GM12878 (cell line): ENCODE data around the gene JAGN1. TPM values are rescaled to one million over a fixed set of nuclear protein-coding genes. Genes with fewer than 3 reads are reported as not detected.
"Not testable (repeated sequence)": the region's sequence is repeated elsewhere in the genome, so short reads cannot be mapped to it uniquely, and the experiment has no call there.

ENCODE experiments used
- ATAC-seq: fragments of 200-7000 bp; cut with Tn5 transposase; 3 replicates; pipeline ENCODE4 v1.9.1; 2020; ENCODE audit warnings: mild to moderate bottlenecking, moderate library complexity
- BruUV-seq: library from RNA; stranded (reverse); fragments of 400-500 nt; replicated peaks from 2 replicates; lab custom pipeline; 2021; lab: Mats Ljungman, UMichigan
- CTCF ChIA-PET: fragments of 300-600 bp; sonication (Branson Sonifier 250); formaldehyde crosslinking; extraction: SDS; loops from one replicate; lab custom pipeline; 2021; ENCODE audit warnings: inconsistent platforms; lab: Yijun Ruan, JAX
- POLR2A ChIA-PET: fragments of 350-600 bp; formaldehyde crosslinking; extraction: SDS; loops from one replicate; lab custom pipeline; 2021; ENCODE audit warnings: inconsistent platforms; lab: Charles Lee
- RAD21 ChIA-PET: fragments of 300-600 bp; sonication (Branson Sonifier 250); formaldehyde crosslinking; loops from one replicate; lab custom pipeline; 2023; ENCODE audit warnings: antibody characterized with exemption; ENCODE audit not compliant: unreplicated experiment; lab: Charles Lee
- SMC1A ChIA-PET: fragments of 300-600 bp; sonication (Branson Sonifier 250); formaldehyde crosslinking; loops from one replicate; lab custom pipeline; 2023; ENCODE audit not compliant: unreplicated experiment, uncharacterized antibody; lab: Charles Lee
- DNase-seq: peaks from one replicate; pipeline ENCODE4 v3.0.0-alpha.2; 2011; ENCODE audit warnings: low read depth, low spot score
- FAIRE-seq: peaks from 3 replicates; lab custom pipeline; 2011; peaks lifted over from hg19 to GRCh38; lab: Jason Lieb, UNC
- H2AFZ ChIP-seq: 2 replicates; pipeline ENCODE4 v1.6.0; 2011; ENCODE audit warnings: low read depth, low read length, control low read depth; ENCODE audit not compliant: control insufficient read depth
- H3K27ac ChIP-seq: 2 replicates; pipeline ENCODE4 v1.5.1; 2011; ENCODE audit warnings: control low read depth; ENCODE audit not compliant: control insufficient read depth, insufficient read depth
- H3K27me3 ChIP-seq, 2 experiments: replicated peaks in 1 of 2; 2 replicates each; pipeline versions ENCODE4 v1.6.0 to v1.6.1; 2011; ENCODE audit warnings: low read length in 1 of 2; ENCODE audit not compliant: control insufficient read depth in 2 of 2, insufficient read depth in 2 of 2
- H3K36me3 ChIP-seq, 2 experiments: 2 replicates each; pipeline ENCODE4 v1.5.1; 2011; ENCODE audit warnings: low read length in 1 of 2; ENCODE audit not compliant: control insufficient read depth in 2 of 2, insufficient read depth in 2 of 2
- H3K4me1 ChIP-seq: 2 replicates; pipeline ENCODE4 v1.6.1; 2011; ENCODE audit warnings: mild to moderate bottlenecking, low read length, moderate library complexity, mixed read lengths; ENCODE audit not compliant: control insufficient read depth, insufficient read depth
- H3K4me2 ChIP-seq: 2 replicates; pipeline ENCODE4 v1.6.0; 2011; ENCODE audit warnings: control low read depth; ENCODE audit not compliant: control insufficient read depth, insufficient read depth
- H3K4me3 ChIP-seq: fragments of 200-600 bp; sonication (generic); 2 replicates; pipeline ENCODE4 v1.5.1; 2016
- H3K79me2 ChIP-seq: 2 replicates; pipeline ENCODE4 v1.6.0; 2011; ENCODE audit warnings: low read length; ENCODE audit not compliant: control insufficient read depth, insufficient read depth
- H3K9ac ChIP-seq: 2 replicates; pipeline ENCODE4 v1.8.0; 2011; ENCODE audit warnings: low read length, control low read depth, mixed read lengths; ENCODE audit not compliant: control insufficient read depth, insufficient read depth
- H3K9me3 ChIP-seq: replicated peaks from 3 replicates; pipeline ENCODE4 v1.5.1; 2011; ENCODE audit warnings: mild to moderate bottlenecking, low read length; ENCODE audit not compliant: control insufficient read depth, insufficient read depth
- H4K20me1 ChIP-seq: 2 replicates; pipeline ENCODE4 v1.6.0; 2011; ENCODE audit not compliant: control insufficient read depth, insufficient read depth
- ASH2L ChIP-seq: fragments of 300-600, 200-600 bp; sonication (generic); IDR thresholded peaks from 2 replicates; pipeline ENCODE4 v1.6.1; 2017; ENCODE audit warnings: low read depth, mild to moderate bottlenecking, borderline replicate concordance
- CBFB ChIP-seq: IDR thresholded peaks from 2 replicates; pipeline ENCODE4 v1.6.1; 2016; ENCODE audit warnings: antibody characterized with exemption, low read depth
- CHD4 ChIP-seq: fragments of 200-600 bp; sonication (generic); IDR thresholded peaks from 2 replicates; pipeline ENCODE4 v1.6.1; 2016; ENCODE audit warnings: mild to moderate bottlenecking
- GATAD2B ChIP-seq: fragments of 450-650 bp; conservative IDR thresholded peaks from 2 replicates; pipeline ENCODE4 v1.6.1; 2017; ENCODE audit warnings: low read depth, mild to moderate bottlenecking, moderate library complexity
- HDAC2 ChIP-seq: fragments of 200-600 bp; sonication (generic); IDR thresholded peaks from 2 replicates; pipeline ENCODE4 v1.6.1; 2017
- PML ChIP-seq: IDR thresholded peaks from 2 replicates; pipeline ENCODE4 v1.6.1; 2012; ENCODE audit warnings: low read length, inconsistent platforms
- SRF ChIP-seq, 2 experiments: IDR thresholded peaks; 2 replicates each; pipeline ENCODE4 v1.6.1; 2011; ENCODE audit warnings: low read depth in 2 of 2, low read length in 2 of 2, mild to moderate bottlenecking in 1 of 2, moderate library complexity in 1 of 2
- STAT1 ChIP-seq: fragments of 450-650 bp; conservative IDR thresholded peaks from 2 replicates; pipeline ENCODE4 v1.6.1; 2014; ENCODE audit warnings: antibody characterized with exemption, mild to moderate bottlenecking
- WGBS: methylation state at CpG from one replicate; pipeline ENCODE4 v1.1.6; 2016; ENCODE audit warnings: low lambda C conversion rate; ENCODE audit not compliant: insufficient replicate concordance, insufficient coverage; ENCODE audit errors: missing lambda C conversion rate; 5-methylcytosine and 5-hydroxymethylcytosine counted together
- in situ Hi-C: fragments of 300-500 bp; cut with MboI; formaldehyde crosslinking; loops from 9 replicates; pipeline ENCODE4 v1.14.3; 2018; ENCODE audit warnings: mixed read lengths
- intact Hi-C: fragments of 100-400 bp; cut with micrococcal nuclease; formaldehyde crosslinking; loops from one replicate; pipeline ENCODE4 v1.14.2; 2022; ENCODE audit not compliant: unreplicated experiment
- polyA plus RNA-seq, 11 experiments: library from polyadenylated mRNA; depleted of rRNA in 4 of 11; unstranded in 6 of 11; stranded (reverse) in 5 of 11; fragments of >200 nt; fragmentation: Nextera tagmentation in 4 of 11; fragmentation: Illumina TruSeq in 1 of 11; extraction: Ambion mirVana in 4 of 11; extraction: Trizol in 1 of 11; gene quantifications; 1 replicate in 1 of 11; 2 replicates in 10 of 11; pipeline versions ENCODE4 v1.2.1 to v1.2.3, GENCODE V29; 2011 to 2016; ENCODE audit warnings: inconsistent platforms in 2 of 11, missing spikeins in 2 of 11, low read depth in 1 of 11
- total RNA-seq, 4 experiments: library from RNA; depleted of rRNA in 3 of 4; stranded (reverse); fragments of >200 nt in 3 of 4; fragmentation: Illumina TruSeq in 1 of 4; extraction: Trizol in 1 of 4; gene quantifications; 2 replicates each; pipeline versions ENCODE4 v1.2.1 to v1.2.3, GENCODE V29; 2013 to 2021
- TF ChIP-seq, protein P1 (sequence below): fragments of 450-650 bp; IDR thresholded peaks from 2 replicates; pipeline ENCODE4 v1.6.1; 2017; ENCODE audit warnings: mild to moderate bottlenecking, moderate library complexity
- TF ChIP-seq, protein P2 (sequence below): fragments of 150-350 bp; IDR thresholded peaks from 2 replicates; pipeline ENCODE4 v1.6.1; 2016; ENCODE audit warnings: low read depth, low read length

The JAGN1 gene
- total and polyA plus RNA-seq, 10 of the 15 experiments (the other 5 are each of a cell fraction or from before 2014, with no cell fraction given), result 23.3 to 56.0 (median 35.4) TPM

DNA sequence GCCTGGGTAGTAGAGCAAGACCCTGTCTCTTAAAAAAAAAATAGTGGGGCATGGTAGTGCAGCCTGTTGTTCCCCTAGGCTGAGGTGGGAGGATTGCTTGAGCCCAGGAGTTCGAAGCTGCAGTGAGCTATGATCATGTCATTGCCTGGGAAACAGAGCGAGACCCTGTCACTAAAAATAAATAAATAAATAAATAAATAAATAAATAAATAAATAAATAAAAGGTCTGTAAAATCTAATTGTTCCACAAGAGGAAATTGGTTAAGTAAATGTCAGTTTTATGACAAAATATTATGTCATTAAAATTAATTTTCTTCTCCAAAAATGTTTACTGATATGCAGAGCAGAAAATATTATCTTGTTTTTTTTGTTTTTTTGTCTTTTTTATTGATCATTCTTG, 48.6 kb downstream of the JAGN1 start:
- no peaks in the 10 kb centered on the region for H4K20me1 ChIP-seq
- ChIA-PET POLR2A (interaction anchor here (0.6 kb wide), 1 partner anchor 25 kb away, joined by 6 read pairs; no protein-coding TSS in a partner anchor), CTCF (interaction anchor here (0.8 kb wide), 1 partner anchor 17 kb away, joined by 3 read pairs; no protein-coding TSS in a partner anchor), SMC1A (no interaction called here), RAD21 (no interaction called here)
- intact Hi-C loops, result loop anchor here (10.0 kb wide), 1 partner anchor 386 kb away; the partner anchor contains the start of gene SEC13
- H3K9ac ChIP-seq, result no peak overlapping the region
- TF ChIP-seq ASH2L (no peak), CBFB (no peak), PML (no peak), SRF (IDR thresholded peaks at IDR 0.05; ENCODE audit: low read depth in 2 of 2, low read length in 2 of 2) (no peak), STAT1 (no peak), GATAD2B (no peak), HDAC2 (no peak), CHD4 (no peak)
- TF ChIP-seq, protein P1, sequence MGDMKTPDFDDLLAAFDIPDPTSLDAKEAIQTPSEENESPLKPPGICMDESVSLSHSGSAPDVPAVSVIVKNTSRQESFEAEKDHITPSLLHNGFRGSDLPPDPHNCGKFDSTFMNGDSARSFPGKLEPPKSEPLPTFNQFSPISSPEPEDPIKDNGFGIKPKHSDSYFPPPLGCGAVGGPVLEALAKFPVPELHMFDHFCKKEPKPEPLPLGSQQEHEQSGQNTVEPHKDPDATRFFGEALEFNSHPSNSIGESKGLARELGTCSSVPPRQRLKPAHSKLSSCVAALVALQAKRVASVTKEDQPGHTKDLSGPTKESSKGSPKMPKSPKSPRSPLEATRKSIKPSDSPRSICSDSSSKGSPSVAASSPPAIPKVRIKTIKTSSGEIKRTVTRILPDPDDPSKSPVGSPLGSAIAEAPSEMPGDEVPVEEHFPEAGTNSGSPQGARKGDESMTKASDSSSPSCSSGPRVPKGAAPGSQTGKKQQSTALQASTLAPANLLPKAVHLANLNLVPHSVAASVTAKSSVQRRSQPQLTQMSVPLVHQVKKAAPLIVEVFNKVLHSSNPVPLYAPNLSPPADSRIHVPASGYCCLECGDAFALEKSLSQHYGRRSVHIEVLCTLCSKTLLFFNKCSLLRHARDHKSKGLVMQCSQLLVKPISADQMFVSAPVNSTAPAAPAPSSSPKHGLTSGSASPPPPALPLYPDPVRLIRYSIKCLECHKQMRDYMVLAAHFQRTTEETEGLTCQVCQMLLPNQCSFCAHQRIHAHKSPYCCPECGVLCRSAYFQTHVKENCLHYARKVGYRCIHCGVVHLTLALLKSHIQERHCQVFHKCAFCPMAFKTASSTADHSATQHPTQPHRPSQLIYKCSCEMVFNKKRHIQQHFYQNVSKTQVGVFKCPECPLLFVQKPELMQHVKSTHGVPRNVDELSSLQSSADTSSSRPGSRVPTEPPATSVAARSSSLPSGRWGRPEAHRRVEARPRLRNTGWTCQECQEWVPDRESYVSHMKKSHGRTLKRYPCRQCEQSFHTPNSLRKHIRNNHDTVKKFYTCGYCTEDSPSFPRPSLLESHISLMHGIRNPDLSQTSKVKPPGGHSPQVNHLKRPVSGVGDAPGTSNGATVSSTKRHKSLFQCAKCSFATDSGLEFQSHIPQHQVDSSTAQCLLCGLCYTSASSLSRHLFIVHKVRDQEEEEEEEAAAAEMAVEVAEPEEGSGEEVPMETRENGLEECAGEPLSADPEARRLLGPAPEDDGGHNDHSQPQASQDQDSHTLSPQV, result no peak
- TF ChIP-seq, protein P2, sequence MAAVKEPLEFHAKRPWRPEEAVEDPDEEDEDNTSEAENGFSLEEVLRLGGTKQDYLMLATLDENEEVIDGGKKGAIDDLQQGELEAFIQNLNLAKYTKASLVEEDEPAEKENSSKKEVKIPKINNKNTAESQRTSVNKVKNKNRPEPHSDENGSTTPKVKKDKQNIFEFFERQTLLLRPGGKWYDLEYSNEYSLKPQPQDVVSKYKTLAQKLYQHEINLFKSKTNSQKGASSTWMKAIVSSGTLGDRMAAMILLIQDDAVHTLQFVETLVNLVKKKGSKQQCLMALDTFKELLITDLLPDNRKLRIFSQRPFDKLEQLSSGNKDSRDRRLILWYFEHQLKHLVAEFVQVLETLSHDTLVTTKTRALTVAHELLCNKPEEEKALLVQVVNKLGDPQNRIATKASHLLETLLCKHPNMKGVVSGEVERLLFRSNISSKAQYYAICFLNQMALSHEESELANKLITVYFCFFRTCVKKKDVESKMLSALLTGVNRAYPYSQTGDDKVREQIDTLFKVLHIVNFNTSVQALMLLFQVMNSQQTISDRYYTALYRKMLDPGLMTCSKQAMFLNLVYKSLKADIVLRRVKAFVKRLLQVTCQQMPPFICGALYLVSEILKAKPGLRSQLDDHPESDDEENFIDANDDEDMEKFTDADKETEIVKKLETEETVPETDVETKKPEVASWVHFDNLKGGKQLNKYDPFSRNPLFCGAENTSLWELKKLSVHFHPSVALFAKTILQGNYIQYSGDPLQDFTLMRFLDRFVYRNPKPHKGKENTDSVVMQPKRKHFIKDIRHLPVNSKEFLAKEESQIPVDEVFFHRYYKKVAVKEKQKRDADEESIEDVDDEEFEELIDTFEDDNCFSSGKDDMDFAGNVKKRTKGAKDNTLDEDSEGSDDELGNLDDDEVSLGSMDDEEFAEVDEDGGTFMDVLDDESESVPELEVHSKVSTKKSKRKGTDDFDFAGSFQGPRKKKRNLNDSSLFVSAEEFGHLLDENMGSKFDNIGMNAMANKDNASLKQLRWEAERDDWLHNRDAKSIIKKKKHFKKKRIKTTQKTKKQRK, result no peak
- no peaks in the 10 kb centered on the region for H3K27me3 ChIP-seq
- WGBS, result 100% methylated on average over 2 of the region's 2 CpGs
- H3K27ac ChIP-seq, result no peak overlapping the region
- H3K36me3 ChIP-seq, result peaks cover 0 to 2% of the 10 kb centered on the region in 2 experiments; a peak in 3 of 4 replicates
- in situ Hi-C loops, result no loop called here
- no peak overlapping the region for H3K4me3 ChIP-seq
- no TSS peak for BruUV-seq
- ATAC-seq, result no peak
- H3K9me3 ChIP-seq, result no peaks in the 10 kb centered on the region
- H3K79me2 ChIP-seq, result peaks cover 18% of the 10 kb centered on the region
- H2AFZ ChIP-seq, result no peak overlapping the region
- H3K4me1 ChIP-seq, result peaks cover 9% of the 10 kb centered on the region
- no peak overlapping the region for H3K4me2 ChIP-seq
- FAIRE-seq, result no peak
- no peak for DNase-seq

DNA sequence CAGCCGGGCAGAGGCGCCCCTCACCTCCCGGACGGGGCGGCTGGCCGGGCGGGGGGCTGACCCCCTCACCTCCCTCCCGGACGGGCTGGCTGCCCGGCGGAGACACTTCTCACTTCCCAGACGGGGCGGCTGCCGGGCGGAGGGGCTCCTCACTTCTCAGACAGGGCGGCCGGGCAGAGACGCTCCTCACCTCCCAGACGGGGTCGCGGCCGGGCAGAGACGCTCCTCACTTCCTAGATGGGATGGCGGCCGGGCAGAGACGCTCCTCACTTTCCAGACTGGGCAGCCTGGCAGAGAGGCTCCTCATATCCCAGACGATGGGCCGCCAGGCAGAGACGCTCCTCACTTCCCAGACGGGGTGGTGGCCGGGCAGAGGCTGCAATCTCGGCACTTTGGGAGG, 49.5 kb downstream of the JAGN1 start:
- H3K27me3 ChIP-seq, POLR2A ChIA-PET, ATAC-seq, DNase-seq, H3K9ac ChIP-seq, H3K79me2 ChIP-seq, CTCF ChIA-PET, H2AFZ ChIP-seq, H3K27ac ChIP-seq, H3K4me2 ChIP-seq, H3K9me3 ChIP-seq, FAIRE-seq, in situ Hi-C loops, RAD21 ChIA-PET, H3K36me3 ChIP-seq, H3K4me3 ChIP-seq, BruUV-seq, SMC1A ChIA-PET, H4K20me1 ChIP-seq, H3K4me1 ChIP-seq: not testable (repeated sequence)
- intact Hi-C loops, result loop anchor here (10.0 kb wide), 1 partner anchor 385 kb away; the partner anchor contains the start of gene SEC13
- 90% methylated on average over 22 of the region's 32 CpGs for WGBS
